NCI-H187 treated with DMSO at 0.1 percent for 48 hours (cell line): ENCODE results near the gene NKD2.
"Not testable (repeated sequence)": the region's sequence is repeated elsewhere in the genome, so short reads cannot be mapped to it uniquely, and the experiment has no call there.

ENCODE experiments used
- DNase-seq: peaks from one replicate; lab custom pipeline; 2025; lab: John Stamatoyannopoulos, UW

NKD2 gene

DNA sequence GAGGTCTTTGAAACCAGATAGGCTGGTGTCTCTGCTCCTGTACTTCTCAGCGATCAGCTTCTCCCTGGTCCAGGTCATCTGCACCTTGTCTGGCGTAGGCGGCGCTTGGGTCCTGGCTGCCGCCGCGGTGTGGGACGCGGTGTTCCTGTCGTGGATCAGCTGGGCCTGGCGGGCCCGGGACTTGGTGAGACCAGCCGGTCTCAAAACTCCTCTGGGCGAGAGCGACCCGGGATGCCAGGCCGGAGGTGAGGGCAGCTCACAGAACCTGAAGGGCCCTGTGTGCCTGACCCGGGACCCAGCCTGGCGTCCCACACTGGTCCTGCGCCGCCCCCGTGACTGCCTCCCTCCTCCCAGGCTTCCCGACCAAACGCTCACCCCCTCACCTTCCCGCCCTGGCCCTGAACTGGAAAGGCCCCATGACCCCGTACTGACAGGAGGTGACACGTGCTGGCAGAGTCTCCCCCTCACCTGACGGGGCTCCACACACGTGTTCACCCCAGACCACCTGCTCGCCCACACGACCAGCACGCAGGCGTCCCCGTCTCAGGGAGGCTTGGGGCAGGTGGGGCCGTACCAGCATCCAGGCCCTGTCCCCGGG is 49.0 kb downstream of the NKD2 start:
- DNase-seq = no peak

DNA sequence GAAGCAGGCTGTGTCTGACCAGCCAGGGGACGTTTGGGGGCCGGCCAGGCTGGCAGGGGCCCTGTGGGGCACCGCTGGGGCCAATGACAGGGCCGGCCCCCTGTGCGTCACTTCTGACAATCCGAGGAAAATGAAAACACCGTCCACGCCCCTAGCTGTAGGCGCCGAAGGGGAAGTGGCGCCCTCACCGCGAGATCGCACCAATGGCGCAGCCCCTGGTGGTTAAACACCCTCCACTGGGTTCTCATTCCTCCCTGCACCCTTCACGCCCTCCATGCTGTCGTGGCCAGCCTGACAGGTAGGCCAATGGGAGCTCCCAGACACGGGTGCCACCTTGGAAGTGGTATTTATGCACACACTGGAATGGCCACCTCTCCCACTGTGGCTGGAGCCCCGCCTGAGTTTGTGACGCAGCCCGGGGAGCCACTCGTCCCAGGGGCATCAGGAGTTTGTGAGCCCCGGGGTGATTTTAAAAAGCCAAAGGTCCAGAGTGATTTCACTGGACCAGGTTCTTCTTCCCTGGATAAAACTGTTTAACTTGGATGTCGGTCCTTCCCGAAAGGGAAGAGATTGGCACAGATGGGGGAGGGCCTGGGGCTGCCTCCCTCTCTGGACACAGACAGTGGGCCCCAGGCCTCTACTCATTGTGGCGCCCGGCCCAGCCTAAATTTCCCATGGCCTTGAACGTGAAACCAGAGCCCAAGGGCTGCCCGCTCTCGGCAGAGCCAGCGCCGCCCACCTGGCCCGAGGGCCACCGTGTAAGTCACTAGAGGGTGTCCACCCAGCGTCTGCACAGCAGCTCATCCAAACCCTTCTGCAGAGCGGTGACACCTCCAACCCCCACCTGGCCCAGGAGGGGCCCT is 49.7 kb downstream of the NKD2 start:
- no peak for DNase-seq

DNA sequence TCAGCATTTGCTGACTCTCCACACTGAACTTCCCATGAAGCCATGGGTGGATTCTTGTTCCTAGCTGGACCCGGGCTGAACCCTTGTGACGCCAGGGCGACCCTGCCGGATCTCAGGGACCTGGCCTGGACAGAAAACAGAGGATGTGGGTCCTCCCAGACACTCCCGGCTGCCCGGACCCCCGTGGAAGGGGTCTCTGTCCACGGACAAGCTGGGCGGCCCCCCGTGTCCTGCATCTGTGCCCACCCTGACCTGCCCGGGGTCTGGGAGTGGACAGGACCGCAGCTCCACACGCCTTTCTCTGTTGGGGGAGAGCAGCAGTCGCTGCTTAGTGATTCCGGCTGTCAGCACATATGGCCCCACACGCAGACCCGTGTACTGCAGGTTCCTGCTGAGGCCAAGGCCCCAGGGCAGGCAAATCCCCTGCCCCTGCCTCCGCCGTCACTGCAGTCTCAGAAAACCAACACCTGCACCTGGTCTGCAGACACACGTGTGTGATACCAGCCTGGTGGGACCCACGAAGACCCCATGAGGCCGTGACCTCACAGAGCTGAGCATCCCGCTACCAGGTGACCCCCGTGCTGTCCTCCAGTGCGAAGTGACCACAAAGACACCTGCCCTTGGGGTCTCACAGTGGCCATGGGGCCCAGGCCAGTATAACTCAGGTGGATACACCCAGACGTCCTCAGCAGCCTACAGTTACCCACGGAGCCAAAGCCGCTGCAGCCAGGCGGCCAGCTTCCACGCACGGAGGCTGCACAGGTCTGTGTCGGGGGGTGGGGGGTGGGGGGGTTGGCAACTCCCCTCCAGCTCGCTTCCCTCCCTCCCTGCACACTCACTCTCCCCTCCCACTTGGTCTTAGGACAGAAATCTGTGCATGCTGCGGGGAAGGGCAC is 50.6 kb downstream of the NKD2 start:
- DNase-seq = no peak

DNA sequence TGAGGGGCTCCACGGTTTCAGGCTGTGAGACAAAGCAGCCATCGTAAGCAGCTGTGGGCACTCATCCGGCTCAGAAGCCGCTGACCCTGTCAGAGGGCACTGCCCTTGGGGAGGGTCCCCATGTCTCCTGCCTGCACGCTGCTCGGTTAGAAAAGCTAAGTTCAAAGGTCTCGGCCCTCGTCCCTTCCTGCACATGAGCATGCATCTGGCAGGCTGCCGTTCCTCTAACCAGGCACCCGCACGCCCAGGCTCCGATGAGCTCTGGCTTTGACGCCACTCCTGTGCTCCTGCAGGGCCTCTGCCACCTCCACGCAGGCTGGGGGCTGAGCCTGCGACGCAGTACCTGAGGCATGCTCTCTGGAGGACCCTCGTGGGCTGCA is 51.3 kb downstream of the NKD2 start:
- DNase-seq = no peak

DNA sequence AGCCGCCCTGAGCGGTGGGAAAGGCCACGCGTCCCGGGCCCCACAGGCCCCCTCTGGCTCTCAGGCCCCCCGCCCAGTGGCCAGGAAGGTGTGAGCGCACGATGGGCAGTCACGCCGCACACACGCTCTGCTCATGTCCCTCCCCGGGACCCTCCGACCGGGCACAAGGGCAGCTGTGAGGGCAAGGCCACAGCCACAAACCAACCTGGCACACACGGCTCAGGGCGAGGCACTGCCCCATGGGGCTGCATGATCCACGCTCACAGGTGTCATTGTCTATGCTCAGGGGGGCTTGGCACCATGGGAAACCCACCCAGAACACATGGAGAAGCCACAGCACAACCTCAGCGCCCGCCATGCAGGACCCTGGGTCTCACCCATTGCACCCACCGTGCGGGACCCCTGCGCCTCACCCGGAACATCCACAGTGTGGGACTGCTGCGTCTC is 52.0 kb downstream of the NKD2 start:
- no peak for DNase-seq

DNA sequence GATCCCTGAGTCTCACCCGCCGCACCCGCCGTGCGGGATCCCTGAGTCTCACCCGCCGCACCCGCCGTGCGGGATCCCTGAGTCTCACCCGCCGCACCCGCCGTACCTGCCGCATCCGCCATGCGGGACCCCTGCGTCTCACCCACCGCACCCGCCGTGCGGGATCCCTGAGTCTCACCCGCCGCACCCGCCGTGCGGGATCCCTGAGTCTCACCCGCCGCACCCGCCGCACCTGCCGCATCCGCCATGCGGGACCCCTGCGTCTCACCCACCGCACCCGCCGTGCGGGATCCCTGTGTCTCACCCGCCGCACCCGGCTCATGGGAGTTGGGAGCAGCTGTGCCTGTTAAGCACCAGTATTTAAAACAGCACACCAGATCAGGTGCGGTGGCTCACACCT is 52.7 kb downstream of the NKD2 start:
- not testable (repeated sequence) for DNase-seq

DNA sequence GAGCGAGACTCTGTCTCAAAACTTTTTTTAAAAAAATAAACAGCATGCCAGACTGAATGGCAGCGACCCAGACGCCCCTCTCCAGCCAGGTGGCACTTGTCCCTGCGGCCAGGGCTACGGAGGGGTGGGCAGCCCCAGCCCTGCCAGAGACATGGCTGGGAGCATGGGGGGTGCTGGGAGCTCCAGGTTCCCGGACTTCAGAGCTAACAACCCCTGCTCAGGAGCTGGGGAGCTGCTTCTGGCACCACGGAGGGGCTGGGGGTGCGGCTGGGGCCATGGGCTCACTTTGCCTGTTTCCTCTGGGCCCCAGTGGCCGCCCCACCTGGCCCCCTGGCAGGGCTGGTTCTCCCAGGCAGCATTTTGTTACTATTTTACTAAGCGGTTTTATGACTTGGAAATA is 53.3 kb downstream of the NKD2 start:
- no peak for DNase-seq

DNA sequence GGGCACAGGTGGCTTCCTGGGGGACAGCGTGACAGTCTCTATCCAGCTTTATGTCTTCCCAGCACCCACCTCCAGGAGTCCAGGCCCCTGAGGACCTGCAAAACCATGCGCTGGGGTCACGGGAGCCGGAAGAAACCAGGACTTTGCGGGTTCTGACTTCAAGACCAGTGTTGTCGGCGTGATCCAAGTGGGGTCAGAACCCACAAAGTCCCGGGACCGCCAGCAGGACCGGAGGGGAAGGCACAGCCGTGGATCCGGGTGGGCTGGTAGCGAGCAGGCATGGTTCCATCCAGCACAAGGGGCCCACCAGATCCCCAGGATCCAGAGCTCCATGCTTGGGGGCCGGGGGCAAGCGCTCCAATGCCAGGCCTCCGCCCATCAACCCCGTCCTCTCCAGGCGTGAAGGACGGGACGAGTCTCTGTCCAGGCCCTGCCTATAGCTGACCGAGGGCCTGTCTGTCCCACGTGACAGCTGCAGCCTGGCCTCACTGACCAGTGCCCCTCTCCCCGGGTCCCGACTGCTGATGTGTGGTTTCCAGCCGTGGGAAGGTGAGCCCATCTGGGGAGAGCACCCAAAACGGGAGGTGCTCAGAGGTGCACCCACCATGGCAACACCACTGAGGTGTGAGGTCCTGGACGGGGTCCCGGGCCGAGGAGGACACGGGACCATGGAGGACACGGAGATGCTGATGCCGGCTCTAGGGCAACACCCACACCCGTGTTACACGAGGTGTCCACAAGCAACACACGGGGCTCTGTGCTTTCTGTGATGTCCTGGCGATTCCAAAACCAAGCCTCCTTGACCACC is 54.4 kb downstream of the NKD2 start:
- no peak for DNase-seq

DNA sequence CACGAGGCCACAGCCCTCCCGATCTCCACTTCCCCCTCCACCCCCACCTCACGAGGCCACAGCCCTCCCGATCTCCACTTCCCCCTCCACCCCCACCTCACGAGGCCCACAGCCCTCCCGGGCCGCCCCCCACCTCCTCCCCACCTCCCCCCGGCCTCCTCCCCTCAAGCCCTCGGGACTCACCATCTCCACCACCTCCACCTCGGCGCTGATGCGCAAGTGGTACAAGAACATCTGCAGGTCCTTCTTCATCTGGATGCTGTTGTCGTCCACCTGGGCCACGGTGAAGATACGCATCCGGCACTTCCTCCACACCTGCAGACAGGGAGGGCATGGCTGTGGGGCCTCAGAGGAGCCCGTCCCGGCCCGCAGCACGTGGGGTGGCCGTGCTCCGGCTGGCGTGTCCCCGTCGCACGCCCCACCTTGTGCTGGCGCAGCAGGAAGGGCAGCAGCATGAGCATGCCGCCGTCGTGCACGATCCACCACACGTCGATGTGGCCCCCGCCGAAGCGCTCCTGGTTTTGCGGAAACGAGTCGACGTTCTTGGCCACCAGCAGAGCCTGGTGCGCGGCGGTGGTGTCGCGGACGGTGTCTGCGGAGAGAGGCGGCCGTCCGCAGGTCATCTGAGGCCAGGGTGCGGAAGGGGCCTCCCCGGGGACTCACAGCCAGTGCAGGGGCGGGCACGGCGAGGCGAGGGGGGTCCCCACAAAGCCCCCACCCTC is 55.2 kb downstream of the NKD2 start:
- DNase-seq = no peak

DNA sequence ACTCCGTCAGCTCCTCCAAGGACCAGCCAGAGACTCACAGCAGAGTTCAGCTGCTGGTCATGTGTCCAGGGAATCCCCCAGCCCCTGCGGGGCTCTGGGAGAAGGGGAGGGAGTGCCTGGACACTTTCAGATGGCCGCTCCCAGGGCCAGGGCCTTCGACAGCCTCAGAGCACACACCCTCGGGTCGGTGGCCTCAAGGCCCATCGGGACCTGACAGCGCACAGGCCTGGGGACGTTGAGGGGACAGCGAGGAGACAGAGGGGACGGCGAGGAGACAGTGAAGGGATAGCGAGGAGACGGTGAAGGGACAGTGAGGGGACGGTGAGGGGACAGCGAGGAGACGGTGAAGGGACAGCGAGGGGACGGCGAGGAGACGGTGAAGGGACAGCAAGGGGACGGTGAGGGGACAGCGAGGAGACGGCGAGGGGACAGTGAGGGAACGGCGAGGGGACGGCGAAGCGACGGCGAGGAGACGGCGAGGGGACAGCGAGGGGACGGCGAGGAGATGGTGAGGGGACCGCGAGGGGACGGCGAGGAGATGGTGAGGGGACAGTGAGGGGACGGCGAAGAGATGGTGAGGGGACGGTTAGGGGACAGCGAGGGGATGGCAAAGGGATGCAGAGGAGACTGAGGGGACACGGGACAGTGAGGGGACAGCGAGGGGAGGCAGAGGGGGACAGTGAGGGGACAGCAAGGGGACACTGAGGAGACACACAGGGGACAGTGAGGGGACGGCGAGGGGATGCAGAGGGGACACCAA is 56.0 kb downstream of the NKD2 start:
- no peak for DNase-seq

DNA sequence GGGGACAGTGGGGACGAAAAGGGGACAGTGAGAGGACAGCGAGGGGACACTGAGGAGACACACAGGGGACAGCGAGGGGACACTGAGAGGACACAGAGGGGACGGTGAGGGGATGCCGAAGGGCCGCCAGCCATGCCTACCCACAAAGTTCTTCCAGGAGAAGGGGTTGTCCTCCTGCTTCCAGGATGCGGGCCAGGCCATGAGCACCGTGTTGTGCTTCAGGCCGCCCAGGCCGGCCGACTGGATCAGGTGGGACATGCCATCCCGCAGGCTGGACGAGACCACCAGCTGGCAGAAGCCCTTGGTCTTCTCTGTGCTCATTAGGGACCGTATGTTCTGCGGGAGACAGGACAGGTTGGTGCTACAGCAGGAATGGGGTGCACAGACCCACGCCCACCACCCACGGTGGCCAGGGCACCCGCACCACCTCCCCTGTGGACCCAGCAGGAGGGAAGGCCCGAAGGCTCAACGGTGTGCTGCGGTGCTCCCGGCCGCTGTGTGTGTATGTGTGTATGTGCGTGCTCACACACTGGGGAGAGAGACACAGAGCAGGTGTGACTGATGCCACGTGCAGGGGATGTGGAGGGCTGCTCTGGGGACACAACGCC is 56.6 kb downstream of the NKD2 start:
- DNase-seq = no peak

DNA sequence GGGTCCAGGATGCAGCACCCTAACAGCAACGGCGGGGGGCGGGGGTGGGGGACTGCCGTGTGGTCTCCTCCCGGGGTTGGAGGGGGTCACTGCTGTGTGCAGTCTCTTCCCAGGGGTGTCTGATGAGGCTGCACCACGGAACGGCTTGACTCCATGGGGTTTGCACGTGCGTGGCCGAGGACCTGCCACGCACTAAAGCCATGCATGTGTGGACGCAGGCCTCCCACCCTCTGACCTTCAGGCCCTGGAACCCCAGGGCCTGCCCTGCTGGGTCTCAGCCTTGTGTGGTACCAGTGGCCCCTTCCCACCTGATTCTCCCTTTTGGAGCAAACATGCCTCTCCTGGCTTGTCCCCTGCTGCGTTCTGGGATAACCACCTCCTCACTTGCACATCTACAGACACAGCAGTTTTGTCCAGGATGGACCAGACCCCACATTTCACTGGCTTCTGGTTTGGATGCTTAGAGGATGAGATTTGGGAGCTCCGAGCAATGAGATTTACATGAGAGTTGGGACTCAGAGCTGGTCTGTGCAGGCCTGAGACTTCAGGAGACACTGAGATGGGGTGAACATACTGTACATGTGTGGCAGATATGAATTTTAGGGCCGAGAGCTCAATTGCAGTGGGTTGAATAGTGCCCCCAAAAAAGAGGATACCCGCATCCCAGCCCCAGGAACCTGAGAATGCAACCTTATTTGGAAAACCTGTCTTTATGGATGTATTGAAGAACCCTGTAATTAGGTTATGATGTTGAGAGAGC is 57.5 kb downstream of the NKD2 start:
- DNase-seq = no peak

DNA sequence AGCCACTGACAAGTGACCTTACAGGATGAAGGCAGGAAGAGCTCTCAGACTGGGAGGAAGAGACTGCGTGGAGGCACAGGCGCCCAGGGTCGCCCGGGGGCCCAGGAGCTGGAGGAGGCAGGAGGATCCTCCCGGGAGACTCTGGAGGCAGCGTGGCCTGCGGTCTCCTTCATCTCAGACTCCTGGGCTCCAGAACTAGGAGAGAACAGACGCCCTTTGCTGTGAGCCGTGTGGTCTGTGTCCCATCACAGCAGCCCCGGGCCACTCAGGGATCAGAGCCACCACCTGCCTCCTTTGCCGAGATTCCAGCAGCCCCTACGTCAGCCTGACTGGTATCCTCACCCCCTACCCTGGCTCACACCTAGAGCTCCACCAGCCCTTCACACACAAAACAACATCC is 58.1 kb downstream of the NKD2 start:
- no peak for DNase-seq

DNA sequence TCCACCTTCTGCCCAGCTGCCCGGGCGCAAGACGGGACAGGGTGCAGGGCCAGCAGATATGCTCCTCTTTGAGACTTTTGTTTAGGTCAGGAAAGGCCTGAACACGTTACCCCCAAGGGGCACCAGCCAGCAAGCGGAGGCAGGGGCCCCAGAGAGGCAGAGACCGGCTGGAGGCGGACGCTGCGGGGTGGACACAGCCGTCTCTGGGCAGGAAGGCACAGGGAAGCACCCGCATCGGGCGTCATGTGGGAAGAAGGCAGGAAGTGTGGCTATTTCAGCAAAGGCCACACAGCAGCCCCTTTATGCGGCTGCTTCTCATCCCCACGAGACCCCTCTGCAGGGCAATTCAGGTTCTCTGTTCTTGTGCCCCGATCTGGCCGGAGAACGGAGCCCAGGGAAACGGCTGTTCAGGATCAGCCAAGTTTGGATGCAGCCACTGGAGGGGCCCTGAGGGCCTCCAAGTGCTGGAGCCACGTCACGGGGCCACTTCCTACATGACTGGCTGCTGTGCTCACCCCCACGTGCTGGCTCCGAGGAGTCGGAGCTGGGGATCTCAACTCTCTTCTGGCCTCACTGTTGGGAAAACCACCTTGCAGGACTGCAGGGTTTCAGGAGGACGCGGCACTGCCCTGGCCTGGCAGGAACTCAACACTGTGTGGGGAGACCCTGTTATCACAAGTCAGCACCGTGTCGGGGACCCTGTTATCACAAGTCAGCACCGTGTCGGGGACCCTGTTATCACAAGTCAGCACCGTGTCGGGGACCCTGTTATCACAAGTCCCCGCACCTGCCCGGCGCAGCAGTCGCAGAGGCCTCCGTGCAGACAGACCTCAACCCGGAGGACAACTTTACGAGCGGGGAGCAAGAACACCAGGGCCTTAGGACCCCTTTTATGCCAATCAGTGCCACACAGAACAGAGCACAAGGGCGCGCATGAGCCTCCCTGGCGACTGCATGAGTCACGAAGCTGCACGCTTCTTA is 58.8 kb downstream of the NKD2 start:
- DNase-seq = no peak

DNA sequence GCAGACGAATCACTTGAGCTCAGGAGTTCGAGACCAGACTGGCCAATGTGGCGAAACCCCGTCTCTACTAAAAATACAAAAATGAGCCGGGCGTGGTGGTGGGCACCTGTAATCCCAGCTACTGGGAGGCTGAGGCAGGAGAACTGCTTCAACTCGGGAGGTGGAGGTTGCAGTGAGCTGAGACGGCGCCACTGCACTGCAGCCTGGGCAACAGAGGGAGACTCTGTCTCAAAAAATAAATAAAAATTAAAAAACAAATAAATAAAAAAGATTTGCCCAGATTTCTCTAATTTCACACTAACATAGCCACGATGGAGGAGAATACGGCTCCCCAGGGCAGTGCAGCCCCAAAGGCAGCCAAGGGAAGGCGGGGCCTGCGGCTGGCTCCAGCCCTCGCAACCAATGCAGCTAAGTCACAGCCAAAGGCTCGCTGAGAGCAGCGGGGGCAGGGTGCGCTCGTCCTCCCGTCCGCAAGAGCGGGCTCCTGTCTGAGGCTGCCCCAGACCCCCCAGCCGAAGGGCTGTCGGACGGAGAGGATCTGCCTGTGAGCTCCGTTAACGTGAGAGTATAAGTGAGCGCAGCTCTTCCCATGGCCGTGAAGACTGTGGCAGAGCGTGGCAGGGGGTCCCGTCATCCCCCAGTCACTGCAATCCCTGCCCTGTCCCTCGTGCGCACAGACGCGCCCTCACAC is 59.7 kb downstream of the NKD2 start:
- no peak for DNase-seq

DNA sequence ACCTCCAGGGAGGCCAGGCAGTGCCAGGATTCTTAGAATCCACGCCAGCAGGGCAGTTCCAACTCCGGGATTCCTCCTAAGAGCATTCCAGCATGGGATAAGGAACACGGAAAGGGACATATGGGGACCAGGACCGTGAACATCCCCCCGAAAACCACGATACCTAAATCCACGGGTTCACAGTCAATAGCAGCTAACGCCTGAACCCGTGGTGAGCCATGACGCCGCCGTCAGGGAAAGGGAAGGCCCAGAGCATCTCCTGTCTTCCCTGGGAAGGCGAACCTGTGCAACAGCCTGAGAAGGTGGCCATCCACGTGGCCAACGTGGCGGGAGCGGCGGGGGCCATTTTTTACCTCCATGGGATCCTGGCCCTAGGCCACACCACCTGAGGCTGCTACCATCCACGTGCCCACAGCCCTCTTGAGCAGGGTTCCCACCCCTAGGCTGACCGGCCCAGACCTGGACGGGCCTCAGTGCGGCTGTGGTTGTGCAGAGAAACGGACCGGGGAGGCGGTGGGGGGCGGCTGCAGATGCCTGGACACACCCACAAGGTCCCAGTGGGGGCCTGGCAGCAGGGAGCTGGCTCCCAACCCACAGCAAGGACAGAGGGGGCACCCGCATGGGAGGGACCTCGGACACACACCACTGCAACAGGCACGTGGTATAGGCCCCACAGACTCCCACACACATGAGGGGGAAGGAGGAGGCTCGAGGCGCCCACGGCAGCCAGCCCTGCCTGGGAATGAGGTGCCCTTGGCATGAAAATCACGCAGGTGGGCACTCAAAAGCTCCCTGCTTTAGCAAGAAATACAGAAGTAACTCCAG is 60.5 kb downstream of the NKD2 start:
- no peak for DNase-seq

DNA sequence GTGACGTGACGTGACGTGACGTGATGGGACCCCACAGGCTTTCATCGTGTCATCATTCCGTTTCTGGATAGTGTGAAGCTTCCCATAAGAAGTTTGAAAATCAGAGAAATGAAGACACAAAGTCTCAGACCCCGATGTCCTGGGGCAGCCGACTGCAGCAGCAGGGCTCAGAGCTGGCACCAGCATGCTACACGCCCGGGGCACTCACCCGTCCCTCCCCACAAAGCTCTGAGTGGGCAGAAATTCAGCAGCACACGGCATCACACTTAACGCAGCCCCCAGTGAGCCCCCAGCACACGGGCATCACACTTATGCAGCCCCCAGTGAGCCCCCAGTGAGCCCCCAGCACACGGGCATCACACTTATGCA is 61.1 kb downstream of the NKD2 start:
- DNase-seq = no peak
